Measurements from ENCODE around the gene CNKSR1.
"Not testable (repeated sequence)": the region's sequence is repeated elsewhere in the genome, so short reads cannot be mapped to it uniquely, and the experiment has no call there.

CNKSR1 gene

DNA sequence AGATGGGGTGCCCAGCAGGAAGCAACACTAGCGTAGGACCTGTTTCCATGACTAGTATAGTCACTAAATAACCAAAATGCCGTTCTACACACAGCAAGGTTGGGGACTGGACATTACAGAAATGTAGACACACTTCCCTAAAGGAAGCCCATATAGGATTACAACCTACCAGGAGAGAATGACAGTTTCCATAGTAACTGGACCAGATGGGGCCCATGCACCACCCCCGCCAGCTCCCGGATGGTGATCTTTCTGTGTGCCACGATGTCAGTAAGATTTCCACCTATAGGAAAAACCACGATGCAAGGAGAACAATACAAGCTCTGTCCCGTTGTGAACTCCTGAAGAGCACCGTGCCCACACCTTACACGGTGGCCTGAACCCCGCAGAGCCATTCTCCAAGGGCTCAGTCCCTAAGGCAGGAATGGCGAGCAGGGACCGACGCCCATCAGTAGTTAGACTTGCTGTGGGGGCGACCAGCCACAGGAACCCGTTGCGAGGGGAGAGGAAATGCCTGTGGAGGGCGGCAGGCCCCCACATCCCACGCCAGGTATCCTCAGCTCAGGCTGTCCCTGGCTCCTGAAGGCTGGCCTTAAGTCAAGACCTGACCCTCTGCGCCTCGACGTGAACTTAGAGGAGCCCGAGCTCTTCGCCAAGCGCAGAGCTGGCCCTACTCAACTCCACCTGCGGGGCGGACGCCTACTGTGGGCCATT lies 43.1 kb downstream of the CNKSR1 start:
- DNase-seq = peak in 9 of 56 donors; percentile 1 to 24 (median 7)

DNA sequence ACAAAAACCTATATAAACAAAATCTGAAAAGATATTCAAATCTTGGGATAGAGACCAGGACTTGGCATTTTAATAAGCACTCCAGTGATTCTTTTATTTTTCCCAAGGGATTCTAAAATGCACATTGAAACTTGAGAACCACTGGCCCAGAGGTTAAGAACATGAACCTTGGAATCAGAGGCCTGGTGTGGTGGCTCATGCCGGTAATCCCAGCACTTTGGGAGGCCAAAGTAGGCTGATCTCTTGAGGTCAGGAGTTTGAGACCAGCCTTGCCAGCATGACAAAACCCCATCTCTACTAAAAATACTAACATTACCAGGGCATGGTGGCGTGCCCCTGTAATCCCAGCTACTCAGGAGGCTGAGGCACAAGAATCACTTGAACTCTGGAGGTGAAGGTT lies 43.8 kb downstream of the CNKSR1 start:
- DNase-seq = no peak

DNA sequence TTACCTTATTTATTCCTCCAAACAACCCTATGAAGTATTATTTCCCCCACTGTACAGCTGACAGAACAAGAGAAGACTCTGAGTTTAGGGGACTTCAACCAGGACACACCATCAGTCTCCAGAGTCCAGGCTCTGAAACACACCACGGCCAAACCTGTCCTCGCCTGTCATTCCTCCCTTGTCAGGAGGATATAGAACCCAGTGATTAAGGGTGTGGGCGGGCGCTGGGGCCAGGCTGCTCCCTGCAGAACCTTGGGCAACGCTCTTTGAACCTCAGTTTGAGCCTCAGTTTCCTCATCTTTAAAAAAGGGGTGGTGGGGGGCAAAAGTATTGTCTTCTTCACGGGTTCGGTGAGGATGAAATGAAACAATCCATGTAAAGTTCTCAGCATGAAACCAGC lies 47.3 kb downstream of the CNKSR1 start:
- no peak for DNase-seq

GRCh38 chr1:26225033-26225831 lies 47.9 kb downstream of the CNKSR1 start:
- peak in 51 of 56 donors; percentile 4 to 77 (median 40) for DNase-seq

DNA sequence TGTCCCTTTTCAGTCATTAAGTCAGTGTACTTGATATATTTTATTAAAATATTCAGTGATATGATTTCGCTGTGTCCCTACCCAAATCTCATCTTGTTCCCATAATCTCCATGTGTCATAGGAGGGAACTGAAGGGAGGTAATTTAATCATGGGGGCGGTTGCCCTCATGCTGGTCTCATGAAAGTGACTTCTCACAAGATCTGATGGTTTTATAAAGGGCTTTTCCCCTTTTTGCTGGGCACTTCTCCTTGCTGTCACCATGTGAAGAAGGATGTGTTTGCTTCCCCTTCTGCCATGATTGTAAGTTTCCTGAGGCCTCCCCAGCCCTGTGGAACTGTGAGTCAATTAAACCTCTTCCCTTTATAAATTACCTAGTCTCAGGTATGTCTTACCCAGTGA lies 53.4 kb downstream of the CNKSR1 start:
- not testable (repeated sequence) for DNase-seq

- peak; percentile 82 to 99 (median 96) for DNase-seq
Observed at GRCh38 chr1:26233903-26234643, 56.8 kb downstream of the CNKSR1 start, which contains the start of gene CEP85. TSS of gene CEP85 (plus strand) at chr1:26234200. CDS start at chr1:26239784, 5,584 bp downstream.

- peak in 9 of 56 donors; percentile 3 to 52 (median 10) for DNase-seq
Observed at GRCh38 chr1:26234644-26235370, 57.5 kb downstream of the CNKSR1 start.

DNA sequence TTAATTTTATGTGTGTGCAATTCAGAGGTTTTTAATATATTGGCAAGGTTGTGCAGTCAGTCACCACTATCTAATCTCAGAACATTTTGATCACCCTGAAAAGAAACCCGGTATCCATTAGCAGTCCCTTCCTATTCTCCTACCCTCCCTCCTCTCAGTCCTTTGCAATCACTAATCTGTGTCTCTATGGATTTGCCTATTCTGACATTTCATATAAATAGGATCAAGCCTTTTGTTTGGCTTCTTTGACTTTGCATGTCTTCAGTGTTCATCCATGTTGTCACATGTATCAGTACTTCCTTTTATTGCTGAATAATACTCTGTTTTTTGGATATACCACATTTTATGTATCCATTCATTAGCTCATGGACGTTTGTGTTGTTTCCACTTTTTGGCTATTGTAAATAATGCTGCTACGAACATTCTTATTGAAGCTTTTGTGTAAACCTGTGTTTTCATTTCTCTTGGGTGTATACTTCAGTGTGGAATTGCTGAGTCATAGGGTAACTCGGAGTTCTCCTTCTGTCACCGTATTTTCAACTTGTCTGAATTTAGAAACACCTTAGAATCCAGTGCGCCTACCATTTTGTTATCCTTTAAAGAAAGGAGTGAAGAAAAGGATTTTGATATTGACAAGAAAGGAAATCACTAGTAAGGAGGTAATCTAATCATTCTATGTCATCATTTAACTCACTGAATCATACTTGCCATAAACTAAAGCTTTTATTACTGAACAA lies 60.1 kb downstream of the CNKSR1 start:
- DNase-seq = no peak
